Lower leg skin (tissue), 4 donors: ENCODE results near the gene TNFRSF1B. TPM values are rescaled to one million over a fixed set of nuclear protein-coding genes. Genes with fewer than 3 reads are reported as not detected.

Experiments used
- DNase-seq, 2 donors: peaks; one replicate each; pipeline ENCODE4 v3.0.0-alpha.2; 2019; ENCODE audit warnings: low spot score in 2 of 2
- H3K4me3 ChIP-seq: fragments of 200-600 bp; sonication (generic); 2 replicates; pipeline ENCODE4 v1.5.1; 2017; ENCODE audit warnings: mild to moderate bottlenecking, low read depth; ENCODE audit not compliant: poor library complexity, severe bottlenecking
- CTCF ChIP-seq, 3 donors: fragments of 450-650 bp; IDR thresholded peaks; one replicate each; pipeline ENCODE4 v1.5.1; 2016; ENCODE audit warnings: antibody characterized with exemption in 3 of 3, mild to moderate bottlenecking in 3 of 3, moderate library complexity in 2 of 3
- POLR2A ChIP-seq, 2 donors: fragments of 450-650 bp; IDR thresholded peaks; one replicate each; pipeline ENCODE4 v1.6.1; 2016 to 2017; ENCODE audit warnings: antibody characterized with exemption in 2 of 2, mild to moderate bottlenecking in 1 of 2, moderate library complexity in 1 of 2
- WGBS, 2 donors: methylation state at CpG; one replicate each; pipeline ENCODE4 v1.1.5; 2018; 5-methylcytosine and 5-hydroxymethylcytosine counted together
- intact Hi-C: fragments of 100-400 bp; cut with DNase I; formaldehyde crosslinking; loops from one replicate; pipeline ENCODE4 v1.15.0; 2023; ENCODE audit warnings: low total_unique reads
- total RNA-seq, 4 donors: library from RNA; depleted of rRNA; stranded (reverse); fragments of >200 nt; gene quantifications; one replicate each; pipeline ENCODE4 v1.1.0, GENCODE V29; 2016

Gene TNFRSF1B
- total RNA-seq, result 10 to 100 TPM in 3 of 4 donors, 1 to 10 TPM in 1; 8.5 to 33.1 (median 16.3) TPM

- peak in 1 of 2 donors; percentile 93 for DNase-seq
- intact Hi-C loops, result no loop called here
- 0 to 1% methylated on average over 7 to 23 of the region's 79 CpGs for WGBS, 2 donors
- peak within 1 kb of the TSS; percentile 60 for H3K4me3 ChIP-seq
- TF ChIP-seq POLR2A (IDR thresholded peaks at IDR 0.05), result peak in 1 of 2 donors; percentile 28
- no peak for TF ChIP-seq CTCF (IDR thresholded peaks at IDR 0.05)
These were observed at the start of gene TNFRSF1B for GRCh38 chr1:12166834-12167492. TNFRSF1B (plus strand) TSS chr1:12166991; CDS start chr1:12167092, 101 bp downstream.

GRCh38 chr1:12121212-12122003, 45.4 kb upstream of the TNFRSF1B start:
- H3K4me3 ChIP-seq, result no peak overlapping the region
- 66 to 71% methylated on average over 12 of the region's 12 CpGs for WGBS, 2 donors
- TF ChIP-seq CTCF (IDR thresholded peaks at IDR 0.05) (no peak), POLR2A (IDR thresholded peaks at IDR 0.05) (no peak)
- intact Hi-C loops, result no loop called here
- DNase-seq, result no peak

GRCh38 chr1:12123172-12123571, 43.6 kb upstream of the TNFRSF1B start:
- no peak overlapping the region for H3K4me3 ChIP-seq
- WGBS, 2 donors, result 55 to 59% methylated on average over 8 of the region's 8 CpGs
- TF ChIP-seq CTCF (IDR thresholded peaks at IDR 0.05), result no peak
- no peak for TF ChIP-seq POLR2A (IDR thresholded peaks at IDR 0.05)
- no peak for DNase-seq
- intact Hi-C loops, result no loop called here

GRCh38 chr1:12124693-12125421, 41.9 kb upstream of the TNFRSF1B start:
- WGBS, 2 donors, result 50 to 52% methylated on average over 19 of the region's 19 CpGs
- peak; percentile 76 to 96 for DNase-seq
- intact Hi-C loops, result loop anchor here (5.0 kb wide), 1 partner anchor 82 kb away; no protein-coding TSS in a partner anchor

More at GRCh38 chr1:12124693-12125421, 41.9 kb upstream of the TNFRSF1B start:
- H3K4me3 ChIP-seq, result no peak overlapping the region
- TF ChIP-seq CTCF (IDR thresholded peaks at IDR 0.05) (peak in 1 of 3 donors; percentile 92), POLR2A (IDR thresholded peaks at IDR 0.05) (no peak)
